Measurements from ENCODE around the gene SDF2L1.

The SDF2L1 gene

DNA sequence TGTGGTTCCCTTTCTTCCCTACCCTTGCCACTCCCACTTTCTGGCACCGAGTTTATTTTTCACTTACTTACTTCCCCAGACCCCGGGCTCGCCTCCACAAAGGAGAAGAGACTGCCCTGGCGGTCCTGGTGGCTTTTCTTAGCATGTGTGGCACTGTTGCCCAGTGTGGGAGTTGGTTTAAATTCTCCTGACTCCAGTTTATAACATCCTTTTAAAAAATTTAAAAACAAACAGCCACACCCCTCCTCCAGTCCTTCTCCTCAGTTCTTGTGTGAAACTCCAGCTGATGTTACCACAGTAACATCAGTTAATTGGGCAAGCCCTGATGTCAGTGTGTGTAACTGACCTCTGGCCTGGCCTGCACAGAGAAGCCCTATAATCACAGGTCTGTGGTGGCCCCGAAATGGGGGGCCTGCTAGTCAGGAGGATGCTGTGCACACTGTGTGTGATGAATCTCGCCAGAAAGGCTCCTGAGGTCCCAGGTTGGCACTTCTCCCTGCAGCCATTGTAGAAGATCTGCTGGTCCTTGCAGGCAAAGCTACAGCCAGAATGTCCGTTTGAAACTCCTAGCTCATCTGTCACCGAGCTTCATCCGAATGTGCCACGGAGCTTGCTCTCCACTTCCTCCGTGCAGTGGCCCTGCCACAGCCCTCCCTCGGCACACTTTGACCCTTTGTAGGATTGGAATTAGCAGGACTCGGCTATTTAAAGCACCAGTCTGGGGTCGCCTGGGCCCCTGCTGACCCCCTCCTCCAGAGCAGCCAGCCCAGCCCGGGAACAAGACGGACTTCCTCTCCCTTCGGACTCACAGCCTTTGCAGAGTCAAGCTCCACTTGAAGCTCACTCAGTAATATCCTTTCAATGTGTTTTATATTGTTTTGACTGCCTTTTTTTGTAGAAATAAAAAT, 19.8 kb upstream of the SDF2L1 start:
- TF ChIP-seq, protein P1, sequence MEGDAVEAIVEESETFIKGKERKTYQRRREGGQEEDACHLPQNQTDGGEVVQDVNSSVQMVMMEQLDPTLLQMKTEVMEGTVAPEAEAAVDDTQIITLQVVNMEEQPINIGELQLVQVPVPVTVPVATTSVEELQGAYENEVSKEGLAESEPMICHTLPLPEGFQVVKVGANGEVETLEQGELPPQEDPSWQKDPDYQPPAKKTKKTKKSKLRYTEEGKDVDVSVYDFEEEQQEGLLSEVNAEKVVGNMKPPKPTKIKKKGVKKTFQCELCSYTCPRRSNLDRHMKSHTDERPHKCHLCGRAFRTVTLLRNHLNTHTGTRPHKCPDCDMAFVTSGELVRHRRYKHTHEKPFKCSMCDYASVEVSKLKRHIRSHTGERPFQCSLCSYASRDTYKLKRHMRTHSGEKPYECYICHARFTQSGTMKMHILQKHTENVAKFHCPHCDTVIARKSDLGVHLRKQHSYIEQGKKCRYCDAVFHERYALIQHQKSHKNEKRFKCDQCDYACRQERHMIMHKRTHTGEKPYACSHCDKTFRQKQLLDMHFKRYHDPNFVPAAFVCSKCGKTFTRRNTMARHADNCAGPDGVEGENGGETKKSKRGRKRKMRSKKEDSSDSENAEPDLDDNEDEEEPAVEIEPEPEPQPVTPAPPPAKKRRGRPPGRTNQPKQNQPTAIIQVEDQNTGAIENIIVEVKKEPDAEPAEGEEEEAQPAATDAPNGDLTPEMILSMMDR (IDR thresholded peaks at IDR 0.05; ENCODE audit: control insufficient read depth, insufficient read depth, low read depth, low read length, missing control alignments): no peak
- no peak overlapping the region for H3K4me3 ChIP-seq (ENCODE audit: control insufficient read depth, low read depth, low read length)
- DNase-seq (ENCODE audit: low read depth): no peak

DNA sequence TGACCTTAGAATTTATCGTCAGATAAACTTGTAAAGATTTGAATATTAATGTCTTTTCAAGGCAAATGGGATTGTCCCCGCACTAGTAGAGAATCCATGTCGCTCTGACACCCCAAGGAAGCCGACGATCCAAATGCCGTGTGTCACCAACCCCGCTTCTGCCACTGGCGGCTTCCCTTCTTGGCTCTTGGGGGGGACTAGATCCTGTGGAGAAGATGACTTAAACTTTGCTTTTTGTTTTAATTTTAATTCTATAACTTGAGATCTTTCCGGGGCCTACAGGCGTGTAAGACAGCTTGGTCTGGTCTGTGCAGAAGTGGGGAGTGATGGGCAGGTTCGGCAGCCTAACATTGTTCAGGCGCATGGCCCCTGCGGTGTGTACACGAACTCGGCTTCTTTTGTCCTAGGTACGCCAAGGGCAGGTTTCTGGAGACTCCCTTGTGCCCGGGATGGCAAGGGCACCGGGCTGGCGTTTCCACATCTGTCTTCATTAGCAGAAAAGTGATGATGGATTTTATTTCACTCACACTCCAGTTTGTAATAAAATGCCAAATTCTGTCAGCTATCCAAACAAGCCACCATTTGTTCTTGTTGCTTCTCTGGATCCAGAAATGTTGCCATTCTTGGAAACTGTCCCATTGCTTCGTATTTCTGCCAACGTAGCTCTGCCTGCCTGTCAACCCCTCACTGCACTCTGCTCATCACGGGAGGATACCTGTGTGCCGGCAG, 19.0 kb upstream of the SDF2L1 start:
- no peak for DNase-seq (ENCODE audit: low read depth)
- TF ChIP-seq, protein P1 (IDR thresholded peaks at IDR 0.05; ENCODE audit: control insufficient read depth, insufficient read depth, low read depth, low read length, missing control alignments): no peak
- H3K4me3 ChIP-seq (ENCODE audit: control insufficient read depth, low read depth, low read length): no peak overlapping the region

DNA sequence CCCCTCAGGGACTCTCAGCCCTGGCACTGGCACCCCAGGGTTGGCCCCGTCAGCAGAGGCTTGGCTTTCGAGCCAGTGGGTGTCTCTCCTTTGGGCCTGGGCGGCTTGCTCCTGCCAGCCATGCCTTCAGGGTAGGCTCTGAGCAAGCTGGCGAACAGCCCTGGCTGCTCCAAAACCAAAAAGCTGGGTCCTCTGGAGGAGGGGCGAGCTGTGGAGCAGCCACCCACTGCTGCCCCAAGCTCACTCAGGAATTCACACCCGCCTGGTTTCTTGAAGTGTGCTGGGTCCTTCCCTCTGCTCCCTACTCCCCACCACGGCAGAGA, 18.5 kb upstream of the SDF2L1 start:
- DNase-seq (ENCODE audit: low read depth): no peak
- H3K4me3 ChIP-seq (ENCODE audit: control insufficient read depth, low read depth, low read length): no peak overlapping the region
- TF ChIP-seq, protein P1 (IDR thresholded peaks at IDR 0.05; ENCODE audit: control insufficient read depth, insufficient read depth, low read depth, low read length, missing control alignments): no peak

DNA sequence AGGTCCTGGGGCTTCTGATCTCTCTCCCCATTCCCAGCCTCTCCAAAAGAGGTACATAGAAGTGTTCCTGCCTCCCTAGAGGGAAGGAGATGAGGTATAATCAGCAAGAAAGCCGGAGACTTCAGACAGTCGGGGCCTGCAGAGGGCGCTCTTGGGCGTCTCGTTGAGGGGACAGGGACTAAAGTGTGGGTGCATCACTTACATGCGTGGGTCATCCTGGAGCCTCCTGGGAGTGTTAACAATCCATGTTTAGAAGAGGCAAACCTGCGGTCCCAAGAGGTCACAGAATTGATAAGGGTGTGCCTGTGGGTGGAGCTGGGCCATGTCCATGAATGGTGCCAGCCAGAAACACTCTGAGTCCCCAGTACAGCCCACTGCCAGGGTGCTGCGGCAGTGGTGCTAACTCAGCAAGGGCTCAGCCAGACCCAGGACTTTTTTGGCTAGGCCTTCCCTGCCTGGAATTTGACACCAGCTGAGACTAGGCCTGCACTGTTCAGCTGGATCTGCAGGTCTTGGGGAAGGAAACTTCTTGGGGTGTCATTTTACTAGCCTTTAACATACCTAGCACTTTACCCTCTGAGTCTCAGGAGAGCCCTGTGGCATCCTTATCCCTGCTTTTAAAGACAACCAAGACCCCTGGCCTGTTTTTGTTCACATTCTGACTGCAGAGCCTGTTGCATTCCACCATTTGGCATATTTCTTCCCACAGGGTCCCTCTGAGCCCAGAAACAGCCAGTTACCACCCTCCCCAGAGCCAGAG, 17.8 kb upstream of the SDF2L1 start:
- DNase-seq (ENCODE audit: low read depth): no peak
- TF ChIP-seq, protein P1 (IDR thresholded peaks at IDR 0.05; ENCODE audit: control insufficient read depth, insufficient read depth, low read depth, low read length, missing control alignments): peak; percentile 56
- no peak overlapping the region for H3K4me3 ChIP-seq (ENCODE audit: control insufficient read depth, low read depth, low read length)

DNA sequence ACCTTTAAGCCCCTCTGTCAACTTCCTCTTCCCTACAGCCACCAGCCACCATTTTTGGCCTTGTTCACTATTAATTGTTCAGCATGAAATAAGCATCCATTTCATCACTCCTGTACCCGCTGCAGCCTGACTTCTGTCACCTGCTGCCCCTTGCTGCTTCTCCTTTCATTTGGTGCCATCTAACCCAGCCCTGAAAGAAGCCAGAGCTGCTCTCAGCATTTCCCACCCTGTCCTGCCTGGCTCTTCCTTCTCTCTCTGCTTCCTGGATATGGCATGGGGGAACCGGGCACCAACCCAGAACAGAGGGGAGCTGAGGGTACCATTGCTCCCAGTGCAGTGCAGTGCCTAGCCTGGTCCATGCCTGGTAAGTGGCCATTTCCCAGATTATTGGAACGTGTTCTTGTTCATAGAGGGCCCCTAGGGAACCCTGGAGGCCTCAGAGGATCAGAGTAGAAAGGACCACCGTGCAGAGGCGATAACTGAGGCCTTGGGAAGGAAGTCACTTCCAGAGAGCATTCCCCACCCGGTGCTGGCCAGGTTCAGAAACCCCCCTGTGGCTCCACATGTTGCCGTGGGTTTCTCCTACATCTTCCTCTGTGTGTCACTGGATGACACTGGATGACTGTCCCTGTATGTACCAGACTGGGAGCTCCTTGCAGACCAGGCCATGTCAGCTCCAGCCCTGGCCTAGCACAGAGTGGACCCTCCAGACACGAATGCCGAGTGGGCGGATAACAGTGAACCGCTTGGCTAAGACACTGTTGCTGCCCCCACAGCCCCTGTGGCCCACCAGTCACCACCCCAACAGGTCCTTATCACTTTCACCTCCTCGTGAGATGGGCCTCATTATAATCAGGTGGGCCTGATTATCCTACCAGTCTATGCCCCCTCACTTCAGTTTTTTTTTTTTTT, 17.0 kb upstream of the SDF2L1 start:
- H3K4me3 ChIP-seq (ENCODE audit: control insufficient read depth, low read depth, low read length): no peak overlapping the region
- no peak for DNase-seq (ENCODE audit: low read depth)
- TF ChIP-seq, protein P1 (IDR thresholded peaks at IDR 0.05; ENCODE audit: control insufficient read depth, insufficient read depth, low read depth, low read length, missing control alignments): no peak
